ENCODE data around the gene ZNF26.
"Not testable (repeated sequence)": the region's sequence is repeated elsewhere in the genome, so short reads cannot be mapped to it uniquely, and the experiment has no call there.

The ZNF26 gene

DNA sequence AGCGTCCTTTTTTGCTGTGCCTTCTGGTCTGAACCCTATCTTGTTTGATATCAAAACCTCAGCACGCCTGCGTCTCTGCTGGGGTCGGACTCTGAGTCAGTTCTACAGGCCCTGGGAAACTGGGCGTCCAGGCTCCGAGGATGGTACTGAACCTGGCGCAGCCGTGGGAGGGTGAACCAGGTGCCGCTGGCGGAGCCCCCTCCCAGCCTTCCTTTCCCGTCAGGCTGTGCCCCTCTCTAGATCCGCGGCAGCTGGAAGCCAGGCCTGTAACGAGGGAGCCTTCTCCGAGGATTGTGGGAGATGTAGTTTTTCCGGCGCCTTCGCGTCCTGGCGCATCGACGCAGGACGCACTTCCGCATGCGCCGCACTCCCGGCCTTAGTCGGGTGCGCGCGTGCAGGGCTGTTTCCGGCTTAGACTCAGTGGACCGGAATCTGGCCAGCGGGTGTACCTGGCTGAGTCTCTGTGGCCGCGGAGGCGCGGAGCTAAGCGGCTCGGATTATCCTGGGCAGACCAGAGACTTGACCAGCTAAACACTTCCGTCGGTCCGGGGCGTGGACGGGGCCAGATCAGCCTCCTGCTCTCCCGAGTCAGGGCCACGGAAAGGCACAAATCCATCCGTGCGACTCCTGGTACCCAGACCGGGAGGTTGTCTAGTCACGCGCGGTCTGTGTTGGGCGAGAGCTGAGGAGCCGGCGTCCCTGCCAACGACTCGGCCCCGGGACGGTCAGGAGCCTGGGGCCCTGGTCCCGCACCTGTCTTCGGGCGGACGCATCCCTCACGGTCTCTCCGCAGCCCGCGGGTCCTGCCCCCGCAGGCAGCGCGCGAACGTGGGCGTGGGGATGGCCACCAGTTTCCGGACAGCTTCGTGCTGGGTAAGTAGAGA lies at the start of gene ZNF26:
TSS of gene ZNF26 (plus strand) at position 367 of the 884 bp plus-strand sequence. CDS start at position 841, 474 bp downstream.
- TF ChIP-seq, protein P1, sequence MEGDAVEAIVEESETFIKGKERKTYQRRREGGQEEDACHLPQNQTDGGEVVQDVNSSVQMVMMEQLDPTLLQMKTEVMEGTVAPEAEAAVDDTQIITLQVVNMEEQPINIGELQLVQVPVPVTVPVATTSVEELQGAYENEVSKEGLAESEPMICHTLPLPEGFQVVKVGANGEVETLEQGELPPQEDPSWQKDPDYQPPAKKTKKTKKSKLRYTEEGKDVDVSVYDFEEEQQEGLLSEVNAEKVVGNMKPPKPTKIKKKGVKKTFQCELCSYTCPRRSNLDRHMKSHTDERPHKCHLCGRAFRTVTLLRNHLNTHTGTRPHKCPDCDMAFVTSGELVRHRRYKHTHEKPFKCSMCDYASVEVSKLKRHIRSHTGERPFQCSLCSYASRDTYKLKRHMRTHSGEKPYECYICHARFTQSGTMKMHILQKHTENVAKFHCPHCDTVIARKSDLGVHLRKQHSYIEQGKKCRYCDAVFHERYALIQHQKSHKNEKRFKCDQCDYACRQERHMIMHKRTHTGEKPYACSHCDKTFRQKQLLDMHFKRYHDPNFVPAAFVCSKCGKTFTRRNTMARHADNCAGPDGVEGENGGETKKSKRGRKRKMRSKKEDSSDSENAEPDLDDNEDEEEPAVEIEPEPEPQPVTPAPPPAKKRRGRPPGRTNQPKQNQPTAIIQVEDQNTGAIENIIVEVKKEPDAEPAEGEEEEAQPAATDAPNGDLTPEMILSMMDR (IDR thresholded peaks at IDR 0.05; ENCODE audit: low read depth, low read length) = no peak
- H3K4me3 ChIP-seq (ENCODE audit: low read depth, low read length) = peak within 1 kb of the TSS; percentile 97

DNA sequence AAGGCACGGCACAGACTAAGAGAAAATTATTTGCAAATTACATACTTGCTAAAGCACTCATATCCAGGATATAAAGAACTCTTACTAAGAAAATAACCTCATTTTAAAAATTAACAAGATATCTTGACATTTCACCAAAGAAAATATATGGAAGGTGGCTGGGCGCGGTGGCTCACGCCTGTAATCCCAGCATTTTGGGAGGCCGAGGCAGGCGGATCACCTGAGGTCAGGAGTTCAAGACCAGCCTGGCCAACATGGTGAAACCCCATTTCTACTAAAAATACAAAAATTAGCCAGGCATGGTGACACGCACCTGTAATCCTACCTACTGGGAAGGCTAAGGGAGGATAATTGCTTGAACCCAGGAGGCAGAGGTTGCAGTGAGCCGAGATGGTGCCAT lies 49.2 kb upstream of the ZNF26 start:
- H3K4me3 ChIP-seq (ENCODE audit: low read depth, low read length) = not testable (repeated sequence)

DNA sequence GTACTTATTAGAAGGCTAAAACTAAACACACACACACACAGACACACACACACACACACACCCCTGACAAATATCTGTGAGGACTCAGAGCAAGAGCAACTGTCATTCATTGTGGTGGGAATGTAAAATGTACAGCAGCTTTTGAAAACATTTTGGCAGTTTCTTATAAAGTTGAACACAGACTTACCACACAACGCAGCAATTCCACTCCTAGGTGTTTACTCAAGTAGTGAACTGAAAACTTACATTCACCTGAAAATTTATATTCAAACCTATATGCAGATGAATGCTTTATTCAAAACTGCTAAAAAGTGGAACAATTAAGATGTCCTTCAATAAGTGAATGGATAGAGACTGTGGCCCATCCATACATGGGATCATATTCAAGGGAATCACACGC lies 48.7 kb upstream of the ZNF26 start:
- H3K4me3 ChIP-seq (ENCODE audit: low read depth, low read length) = no peak overlapping the region
- TF ChIP-seq, protein P1 (IDR thresholded peaks at IDR 0.05; ENCODE audit: low read depth, low read length) = no peak

- not testable (repeated sequence) for H3K4me3 ChIP-seq (ENCODE audit: low read depth, low read length)
Measured at GRCh38 chr12:132938807-132939206, 47.4 kb upstream of the ZNF26 start.

DNA sequence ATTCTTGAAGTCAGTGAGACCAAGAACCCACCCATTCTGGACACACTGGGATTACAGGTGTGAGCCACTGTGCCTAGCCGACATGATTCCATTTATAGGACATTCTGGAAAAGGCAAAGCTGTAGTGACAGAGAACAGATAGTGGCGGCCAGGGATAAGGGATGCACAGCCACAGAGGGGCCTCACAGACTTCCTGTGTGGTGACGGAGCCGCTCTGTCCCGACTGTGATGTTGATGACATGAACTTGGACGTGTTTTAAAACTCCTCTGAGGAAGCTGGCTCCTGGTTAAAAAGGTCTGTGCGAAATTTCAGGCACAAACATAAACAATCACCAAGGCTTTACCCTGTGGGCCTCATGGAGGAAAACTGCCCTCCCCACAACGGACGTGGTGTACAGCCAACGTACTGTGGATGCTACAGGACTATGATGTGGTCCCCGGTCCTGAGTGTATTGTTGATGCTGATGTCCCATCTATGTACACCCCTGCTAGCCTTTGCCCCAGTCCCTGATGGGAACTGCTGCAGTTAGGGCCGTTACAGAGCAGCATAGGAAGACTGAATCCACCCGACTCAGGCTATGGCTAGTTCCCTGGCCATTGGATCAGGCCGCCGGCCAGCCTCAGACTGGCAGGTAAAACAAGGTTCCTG lies 46.0 kb upstream of the ZNF26 start:
- no peak overlapping the region for H3K4me3 ChIP-seq (ENCODE audit: low read depth, low read length)
- TF ChIP-seq, protein P1 (IDR thresholded peaks at IDR 0.05; ENCODE audit: low read depth, low read length) = no peak

GRCh38 chr12:132941336-132941954 lies 44.7 kb upstream of the ZNF26 start:
- no peak overlapping the region for H3K4me3 ChIP-seq (ENCODE audit: low read depth, low read length)
- TF ChIP-seq, protein P1 (IDR thresholded peaks at IDR 0.05; ENCODE audit: low read depth, low read length) = no peak

DNA sequence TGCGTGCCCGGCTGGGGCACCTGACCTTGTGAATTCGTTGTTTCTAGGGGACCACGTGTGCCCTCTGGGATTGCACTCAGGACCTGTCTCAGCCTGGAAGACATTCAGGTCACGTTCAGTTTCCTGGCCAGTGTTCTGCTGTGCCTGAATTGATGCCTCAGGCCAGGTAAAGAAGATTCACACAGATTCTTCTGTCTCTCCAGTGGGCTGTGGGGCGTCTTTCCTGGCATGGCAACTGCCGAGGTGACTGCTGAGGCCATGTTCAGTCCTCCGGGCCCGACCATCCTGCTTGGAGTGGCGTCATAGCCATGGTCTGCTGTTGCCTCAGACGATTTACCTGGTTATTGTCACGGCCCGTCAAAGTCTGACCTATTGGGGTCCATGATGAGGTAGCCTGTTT lies 43.6 kb upstream of the ZNF26 start:
- H3K4me3 ChIP-seq (ENCODE audit: low read depth, low read length) = no peak overlapping the region
- TF ChIP-seq, protein P1 (IDR thresholded peaks at IDR 0.05; ENCODE audit: low read depth, low read length) = no peak

- TF ChIP-seq, protein P1 (IDR thresholded peaks at IDR 0.05; ENCODE audit: low read depth, low read length) = no peak
- H3K4me3 ChIP-seq (ENCODE audit: low read depth, low read length) = no peak overlapping the region
Measured at GRCh38 chr12:132945806-132946205, 40.4 kb upstream of the ZNF26 start.

Measured in WI38 (cell line).